Measurements from ENCODE around the gene H2AZ2.
"Not testable (repeated sequence)": the region's sequence is repeated elsewhere in the genome, so short reads cannot be mapped to it uniquely, and the experiment has no call there.

H2AZ2 gene

GRCh38 chr7:44814919-44815318, 33.0 kb downstream of the H2AZ2 start:
- DNase-seq (ENCODE audit: low spot score) = peak; percentile 33

GRCh38 chr7:44811571-44811970, 36.3 kb downstream of the H2AZ2 start:
- no peak for DNase-seq (ENCODE audit: low spot score)

GRCh38 chr7:44811093-44811492, 36.8 kb downstream of the H2AZ2 start:
- DNase-seq (ENCODE audit: low spot score) = no peak

- no peak for DNase-seq (ENCODE audit: low spot score)
These were observed 38.9 kb downstream of the H2AZ2 start for GRCh38 chr7:44808914-44809393.

GRCh38 chr7:44805950-44806349, 41.9 kb downstream of the H2AZ2 start:
- DNase-seq (ENCODE audit: low spot score) = no peak

GRCh38 chr7:44803828-44804519, 43.9 kb downstream of the H2AZ2 start:
- DNase-seq (ENCODE audit: low spot score) = not testable (repeated sequence)

GRCh38 chr7:44802418-44803025, 45.4 kb downstream of the H2AZ2 start:
- no peak for DNase-seq (ENCODE audit: low spot score)

- peak; percentile 58 for DNase-seq (ENCODE audit: low spot score)
These were observed 46.0 kb downstream of the H2AZ2 start for GRCh38 chr7:44801890-44802289.

- no peak for DNase-seq (ENCODE audit: low spot score)
These were observed 47.9 kb downstream of the H2AZ2 start for GRCh38 chr7:44799939-44800338.

GRCh38 chr7:44798649-44799305, 49.1 kb downstream of the H2AZ2 start:
- DNase-seq (ENCODE audit: low spot score) = peak; percentile 46

- peak; percentile 91 for DNase-seq (ENCODE audit: low spot score)
These were observed 50.3 kb downstream of the H2AZ2 start for GRCh38 chr7:44797329-44798258.

GRCh38 chr7:44796504-44797328, 51.2 kb downstream of the H2AZ2 start, which contains the start of gene PPIA:
TSS of gene PPIA (plus strand) at chr7:44796681. CDS start at chr7:44796725, 44 bp downstream.
- peak; percentile 97 for DNase-seq (ENCODE audit: low spot score)

GRCh38 chr7:44796034-44796503, 51.8 kb downstream of the H2AZ2 start:
- peak; percentile 73 for DNase-seq (ENCODE audit: low spot score)

GRCh38 chr7:44794331-44794730, 53.6 kb downstream of the H2AZ2 start:
- DNase-seq (ENCODE audit: low spot score) = no peak

- DNase-seq (ENCODE audit: low spot score) = no peak
These were observed 54.0 kb downstream of the H2AZ2 start for GRCh38 chr7:44793919-44794318.

GRCh38 chr7:44791278-44792219, 56.3 kb downstream of the H2AZ2 start:
- peak; percentile 51 for DNase-seq (ENCODE audit: low spot score)

- no peak for DNase-seq (ENCODE audit: low spot score)
These were observed 57.9 kb downstream of the H2AZ2 start for GRCh38 chr7:44789990-44790389.

GRCh38 chr7:44787762-44788161, 60.1 kb downstream of the H2AZ2 start:
- no peak for DNase-seq (ENCODE audit: low spot score)

GRCh38 chr7:44787041-44787440, 60.8 kb downstream of the H2AZ2 start:
- no peak for DNase-seq (ENCODE audit: low spot score)

GRCh38 chr7:44785218-44785617, 62.7 kb downstream of the H2AZ2 start:
- DNase-seq (ENCODE audit: low spot score) = not testable (repeated sequence)
